SK-N-MC (cell line): ENCODE data around the gene LAMTOR2.

ENCODE experiments used
- EZH2 ChIP-seq: fragments of 200-600 bp; sonication (generic); IDR thresholded peaks from one replicate; pipeline ENCODE4 v1.6.1; 2017; ENCODE audit warnings: antibody characterized with exemption
- POLR2AphosphoS5 ChIP-seq: IDR thresholded peaks from 2 replicates; pipeline ENCODE4 v1.6.1; 2012; ENCODE audit warnings: mild to moderate bottlenecking, low read depth, low read length, borderline replicate concordance

DNA sequence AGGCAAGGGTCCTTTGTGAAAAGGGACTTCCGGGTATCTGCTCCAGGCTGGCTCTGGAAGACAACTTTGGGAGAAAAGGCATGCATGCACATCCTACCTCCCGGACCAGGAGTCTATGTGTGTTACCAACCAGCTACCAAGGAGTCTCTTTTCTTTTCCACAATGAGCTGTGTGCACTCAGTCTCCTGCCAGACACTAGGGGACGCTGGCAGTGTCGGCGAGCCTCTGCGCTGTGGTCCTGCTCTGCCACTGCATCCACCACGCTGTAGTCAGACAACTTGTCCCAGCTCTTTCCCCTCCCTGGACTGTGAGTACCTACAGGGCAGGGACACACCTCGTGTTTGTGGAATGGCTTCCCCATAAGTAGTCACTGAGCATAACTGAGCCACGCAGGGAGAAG is 28.7 kb upstream of the LAMTOR2 start:
- no peak for TF ChIP-seq POLR2AphosphoS5
- no peak for TF ChIP-seq EZH2
